Spinal cord (tissue), 10 donors: Measurements from ENCODE around the gene FANCC. TPM values are rescaled to one million over a fixed set of nuclear protein-coding genes. Genes with fewer than 3 reads are reported as not detected.
A peak's percentile ranks its signal among the peaks of the same experiment; 100 is the strongest.

Experiments
- DNase-seq, 6 donors: peaks; one replicate each; pipeline versions ENCODE4 v3.0.0 to v3.0.0-alpha.2; 2013 to 2015; ENCODE audit warnings: low spot score in 6 of 6, low read depth in 4 of 6
- H3K27ac ChIP-seq: one replicate; pipeline ENCODE4 v1.5.1; 2013; ENCODE audit warnings: low read depth, low read length, control low read depth
- H3K27me3 ChIP-seq: one replicate; pipeline ENCODE4 v1.6.1; 2013; ENCODE audit warnings: low read length; ENCODE audit not compliant: control insufficient read depth, insufficient read depth
- H3K36me3 ChIP-seq: one replicate; pipeline ENCODE4 v1.6.1; 2013; ENCODE audit warnings: low read length; ENCODE audit not compliant: control insufficient read depth, insufficient read depth
- H3K4me1 ChIP-seq: one replicate; pipeline ENCODE4 v1.6.1; 2013; ENCODE audit warnings: low read length; ENCODE audit not compliant: control insufficient read depth, insufficient read depth
- H3K4me3 ChIP-seq: one replicate; pipeline ENCODE4 v1.5.1; 2013; ENCODE audit warnings: low read depth, low read length, control low read depth
- H3K9me3 ChIP-seq: one replicate; pipeline ENCODE4 v1.6.1; 2013; ENCODE audit warnings: low read length; ENCODE audit not compliant: control insufficient read depth, insufficient read depth
- WGBS: methylation state at CpG from one replicate; pipeline ENCODE4 v1.1.5; 2013; ENCODE audit warnings: missing lambda C conversion rate; ENCODE audit not compliant: insufficient coverage; 5-methylcytosine and 5-hydroxymethylcytosine counted together
- long read RNA-seq, 4 donors: transcript quantifications; one replicate each; lab custom pipeline, GENCODE V29; 2026
- polyA plus RNA-seq, 2 donors: library from polyadenylated mRNA; unstranded; fragments of 120-200 nt; gene quantifications; one replicate each; pipeline ENCODE4 v1.2.1, GENCODE V29; 2013; ENCODE audit not compliant: insufficient read length in 2 of 2
- total RNA-seq, 2 donors: library from RNA; depleted of rRNA in 1 of 2; stranded (reverse); fragments of 120-200 nt in 1 of 2; fragments of >200 nt in 1 of 2; gene quantifications; one replicate each; pipeline versions ENCODE4 v1.2.3 to v1.2.4, GENCODE V29; 2013 to 2014
- donor health status: healthy.

FANCC gene, protein sequence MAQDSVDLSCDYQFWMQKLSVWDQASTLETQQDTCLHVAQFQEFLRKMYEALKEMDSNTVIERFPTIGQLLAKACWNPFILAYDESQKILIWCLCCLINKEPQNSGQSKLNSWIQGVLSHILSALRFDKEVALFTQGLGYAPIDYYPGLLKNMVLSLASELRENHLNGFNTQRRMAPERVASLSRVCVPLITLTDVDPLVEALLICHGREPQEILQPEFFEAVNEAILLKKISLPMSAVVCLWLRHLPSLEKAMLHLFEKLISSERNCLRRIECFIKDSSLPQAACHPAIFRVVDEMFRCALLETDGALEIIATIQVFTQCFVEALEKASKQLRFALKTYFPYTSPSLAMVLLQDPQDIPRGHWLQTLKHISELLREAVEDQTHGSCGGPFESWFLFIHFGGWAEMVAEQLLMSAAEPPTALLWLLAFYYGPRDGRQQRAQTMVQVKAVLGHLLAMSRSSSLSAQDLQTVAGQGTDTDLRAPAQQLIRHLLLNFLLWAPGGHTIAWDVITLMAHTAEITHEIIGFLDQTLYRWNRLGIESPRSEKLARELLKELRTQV
- 10 to 100 TPM; 14.7 to 16.0 TPM for total RNA-seq
- polyA plus RNA-seq = 10 to 100 TPM; 14.1 to 16.6 TPM
- long read RNA-seq, donor 1, full-length matches to known transcripts = 3 of 27 reads
- long read RNA-seq, donor 1, partial matches to known transcripts = 0 of 27 reads
- long read RNA-seq, donor 1, other reads (novel, unspliced or antisense) = 24 of 27 reads
- long read RNA-seq, donor 2 = 0 reads
- long read RNA-seq, donor 3, full-length matches to known transcripts = 1 of 1 reads
- long read RNA-seq, donor 3, partial matches to known transcripts = 0 of 1 reads
- long read RNA-seq, donor 3, other reads (novel, unspliced or antisense) = 0 of 1 reads
- long read RNA-seq, donor 4, full-length matches to known transcripts = 3 of 3 reads
- long read RNA-seq, donor 4, partial matches to known transcripts = 0 of 3 reads
- long read RNA-seq, donor 4, other reads (novel, unspliced or antisense) = 0 of 3 reads

DNA sequence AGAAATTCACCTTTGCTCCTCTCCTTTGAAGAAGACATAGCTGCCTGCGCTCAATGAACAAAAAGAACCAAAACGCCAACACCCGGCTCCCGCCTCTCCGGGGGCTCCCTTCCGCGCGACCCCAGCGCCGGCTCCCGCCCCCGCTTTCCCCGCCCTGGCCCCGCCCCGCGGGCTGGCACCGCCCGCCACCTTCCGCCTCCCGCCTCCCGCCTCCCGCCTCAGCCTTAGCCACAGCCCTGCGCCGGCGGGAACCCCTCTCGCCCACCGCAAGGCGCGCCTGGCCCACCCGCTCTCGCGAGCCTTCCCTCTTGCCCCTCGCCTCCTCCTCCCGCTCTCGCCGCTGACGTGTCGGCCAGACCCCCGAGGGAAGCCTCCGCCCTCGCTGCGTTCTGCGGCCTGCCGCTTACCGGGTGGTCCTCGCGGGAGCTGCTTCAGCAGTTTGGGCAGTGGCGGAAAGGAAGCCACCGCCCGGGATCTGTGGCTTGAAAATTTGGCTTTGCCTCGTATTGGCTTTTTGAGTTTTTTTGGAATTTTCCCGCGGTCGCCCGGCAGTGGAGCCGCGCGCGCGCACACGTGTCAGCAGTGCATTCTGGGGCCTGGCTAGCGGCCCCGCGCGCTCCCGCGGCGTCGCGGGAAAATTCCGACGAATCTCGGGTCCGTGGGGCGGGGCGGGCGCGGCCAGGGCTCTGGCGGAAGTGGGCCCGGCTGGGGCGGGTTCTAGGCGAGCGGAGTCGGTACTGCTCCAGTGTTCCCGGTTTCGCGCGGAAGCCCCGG, at the start of gene FANCC:
TSS of gene FANCC (minus strand) at position 591 of the 774 bp plus-strand sequence. CDS start 68,418 bp downstream, outside the sequence.
- WGBS = under 1% methylated on average over 75 of the region's 89 CpGs
- peaks cover 3% of the 10 kb centered on the region for H3K36me3 ChIP-seq
- no peaks in the 10 kb centered on the region for H3K4me1 ChIP-seq
- no peaks in the 10 kb centered on the region for H3K27me3 ChIP-seq
- H3K9me3 ChIP-seq = no peaks in the 10 kb centered on the region
- peak within 1 kb of the TSS; percentile 97 for H3K4me3 ChIP-seq
- peak; percentile 86 to 98 (median 92) for DNase-seq
- peak within 1 kb of the TSS; percentile 99 for H3K27ac ChIP-seq

DNA sequence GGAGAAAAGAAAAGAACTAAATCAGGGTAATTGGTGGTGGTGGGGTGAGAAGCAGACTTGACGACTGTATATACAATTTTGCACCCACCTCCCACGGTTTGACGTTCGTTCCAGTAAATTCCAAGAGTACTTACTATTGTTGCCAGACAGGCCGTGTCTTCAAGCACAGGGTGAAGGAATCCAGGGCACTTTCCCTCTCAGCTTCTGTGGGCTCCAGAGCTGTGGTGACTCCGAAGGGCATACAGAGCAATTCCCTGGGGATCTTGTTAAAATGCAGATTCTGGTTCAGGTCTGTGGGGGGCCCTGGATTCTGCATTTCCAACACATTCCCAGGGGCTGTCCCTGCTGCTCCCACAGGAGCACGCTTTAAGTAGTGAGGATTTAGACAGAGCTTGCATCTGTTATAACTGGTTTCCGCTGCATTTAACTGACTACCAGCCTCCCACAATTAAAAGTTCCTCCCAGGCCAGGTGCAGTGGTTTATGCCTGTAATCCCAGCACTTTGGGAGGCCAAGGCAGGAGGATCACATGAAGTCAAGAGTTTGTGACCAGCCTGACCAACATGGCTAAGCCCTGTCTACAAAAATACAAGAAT, 49.3 kb upstream of the FANCC start:
- H3K36me3 ChIP-seq = no peaks in the 10 kb centered on the region
- no peak overlapping the region for H3K27ac ChIP-seq
- H3K27me3 ChIP-seq = no peaks in the 10 kb centered on the region
- DNase-seq = no peak
- no peaks in the 10 kb centered on the region for H3K9me3 ChIP-seq
- no peaks in the 10 kb centered on the region for H3K4me1 ChIP-seq
- WGBS = 62% methylated on average over 5 of the region's 8 CpGs
- H3K4me3 ChIP-seq = no peak overlapping the region

DNA sequence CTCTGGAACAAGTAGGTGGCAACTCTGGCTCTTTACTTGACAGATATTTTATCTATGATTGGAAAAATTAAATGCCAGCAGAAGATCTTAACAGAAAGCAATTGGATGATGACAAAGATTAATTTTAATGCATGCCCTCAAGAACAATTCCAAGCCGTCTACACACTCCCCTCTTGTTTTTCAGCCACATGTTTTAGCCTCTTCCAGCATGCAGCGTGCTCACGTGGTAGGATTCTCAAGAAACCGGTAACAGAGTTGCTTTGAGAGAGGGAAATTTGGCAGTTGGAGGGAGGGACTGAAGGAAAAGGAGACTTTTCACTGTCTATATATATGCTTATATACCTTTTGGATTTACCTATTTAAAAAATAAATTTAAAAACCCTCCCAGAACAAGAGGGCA, 48.3 kb upstream of the FANCC start:
- no peaks in the 10 kb centered on the region for H3K4me1 ChIP-seq
- no CpG with 5 or more reads among the region's 4 CpGs for WGBS
- no peaks in the 10 kb centered on the region for H3K27me3 ChIP-seq
- no peaks in the 10 kb centered on the region for H3K9me3 ChIP-seq
- DNase-seq = no peak
- no peak overlapping the region for H3K4me3 ChIP-seq
- H3K36me3 ChIP-seq = no peaks in the 10 kb centered on the region
- no peak overlapping the region for H3K27ac ChIP-seq

DNA sequence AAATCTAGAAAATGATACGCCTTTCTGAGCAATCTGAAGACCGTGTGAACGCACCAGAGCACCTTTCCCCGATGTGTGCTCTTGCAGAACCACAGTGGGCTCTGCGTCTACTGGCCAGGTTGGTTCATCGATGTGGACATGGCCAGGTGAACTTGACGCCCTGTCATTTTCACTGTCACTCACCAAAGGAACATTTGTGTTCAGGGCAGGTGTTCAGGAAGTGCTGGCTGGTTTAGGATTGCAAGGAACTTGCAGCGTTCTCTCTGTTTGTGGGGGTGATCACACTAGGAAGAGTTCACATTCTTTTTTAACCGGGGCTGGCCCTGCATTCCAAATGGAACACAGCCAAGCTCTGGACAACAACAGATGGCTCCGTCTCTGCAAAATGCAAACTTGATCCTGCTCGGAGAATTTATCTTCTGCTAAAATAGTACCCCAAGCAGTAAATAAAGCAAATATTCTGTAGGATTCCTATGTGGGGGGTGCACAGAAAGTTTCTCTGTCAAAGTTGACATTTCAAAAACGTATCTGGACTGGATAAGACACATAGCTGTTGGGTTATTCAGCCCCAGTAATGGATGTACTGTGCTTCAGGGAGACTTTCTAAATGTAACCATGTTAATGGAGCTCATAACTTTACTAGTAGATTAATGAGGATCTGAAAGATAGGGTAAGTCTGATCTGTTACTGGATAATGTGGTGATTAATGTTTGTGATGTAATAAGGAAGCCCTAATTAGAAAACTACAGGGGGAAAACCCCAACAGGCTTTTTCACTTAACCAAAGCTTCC, 45.7 kb upstream of the FANCC start:
- no peaks in the 10 kb centered on the region for H3K27me3 ChIP-seq
- H3K4me3 ChIP-seq = no peak overlapping the region
- H3K4me1 ChIP-seq = no peaks in the 10 kb centered on the region
- H3K9me3 ChIP-seq = no peaks in the 10 kb centered on the region
- peak in 2 of 6 donors; percentile 24 to 49 for DNase-seq
- 81% methylated on average over 5 of the region's 12 CpGs for WGBS
- H3K36me3 ChIP-seq = no peaks in the 10 kb centered on the region
- H3K27ac ChIP-seq = no peak overlapping the region

DNA sequence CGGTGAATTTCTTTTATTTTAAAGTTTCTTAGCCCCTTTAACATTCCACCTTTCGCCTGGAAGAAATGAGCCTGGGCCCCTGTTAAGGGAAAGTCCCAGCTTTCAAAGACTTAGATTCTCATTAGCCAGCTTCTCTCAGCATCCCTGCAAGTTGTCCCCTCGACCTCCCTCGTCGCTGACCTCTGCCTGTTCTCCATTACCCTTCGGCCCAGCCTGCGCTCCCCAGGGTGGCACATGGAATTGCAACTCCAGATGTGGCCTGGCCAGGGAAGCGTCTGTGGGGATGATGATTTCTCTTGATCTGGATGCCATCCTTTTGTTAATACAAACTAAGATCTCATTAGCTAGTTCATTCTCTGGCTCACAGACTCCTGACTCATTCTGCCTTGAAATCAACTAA, 43.4 kb upstream of the FANCC start:
- WGBS = 47% methylated on average over 6 of the region's 8 CpGs
- no peaks in the 10 kb centered on the region for H3K4me1 ChIP-seq
- no peak overlapping the region for H3K4me3 ChIP-seq
- no peaks in the 10 kb centered on the region for H3K9me3 ChIP-seq
- no peaks in the 10 kb centered on the region for H3K36me3 ChIP-seq
- no peaks in the 10 kb centered on the region for H3K27me3 ChIP-seq
- no peak overlapping the region for H3K27ac ChIP-seq
- DNase-seq = no peak

DNA sequence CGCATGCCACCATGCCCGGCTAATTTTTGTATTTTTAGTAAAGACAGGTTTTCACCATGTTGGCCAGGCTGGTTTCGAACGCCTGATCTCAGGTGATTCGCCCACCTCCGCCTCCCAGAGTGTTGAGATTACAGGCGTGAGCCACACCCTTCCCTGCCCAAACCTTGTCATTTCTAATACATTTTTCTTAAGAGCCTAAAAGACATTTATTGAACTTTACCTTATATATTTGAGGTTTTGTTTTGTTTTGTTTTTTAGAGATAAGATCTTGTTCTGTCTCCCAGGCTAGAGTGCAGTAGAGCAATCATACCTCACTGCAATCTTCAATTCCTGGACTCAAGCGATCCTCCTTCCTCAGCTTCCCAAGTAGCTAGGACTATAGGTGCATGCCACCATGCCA, 39.8 kb upstream of the FANCC start:
- Histone ChIP-seq H3K4me3 (no peak overlapping the region), H3K4me1 (no peaks in the 10 kb centered on the region), H3K36me3 (no peaks in the 10 kb centered on the region), H3K9me3 (no peaks in the 10 kb centered on the region), H3K27ac (no peak overlapping the region), H3K27me3 (no peaks in the 10 kb centered on the region)
- no peak for DNase-seq
- 97% methylated on average over 6 of the region's 8 CpGs for WGBS

DNA sequence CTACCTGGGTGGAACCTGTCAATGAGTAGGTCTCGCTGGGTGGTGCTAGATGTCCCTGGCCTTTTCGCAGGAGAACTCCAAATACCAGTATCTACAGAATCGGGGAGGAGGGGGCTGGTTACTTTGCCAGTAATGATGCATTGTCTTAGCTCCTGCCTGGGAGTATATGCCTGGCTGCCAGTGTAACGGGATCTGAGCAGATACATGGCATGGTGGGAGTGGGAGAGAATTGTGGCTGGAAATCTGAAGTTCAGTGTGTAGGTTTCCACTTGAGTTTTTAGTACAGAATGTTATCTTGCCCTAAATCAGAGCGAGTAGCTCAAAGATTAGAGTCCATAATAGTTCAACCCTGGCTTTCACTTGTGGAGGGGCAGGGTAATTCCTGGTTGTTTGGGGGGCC, 38.0 kb upstream of the FANCC start:
- DNase-seq = no peak
- Histone ChIP-seq H3K9me3 (no peaks in the 10 kb centered on the region), H3K36me3 (no peaks in the 10 kb centered on the region), H3K4me3 (no peak overlapping the region), H3K27me3 (no peaks in the 10 kb centered on the region), H3K27ac (no peak overlapping the region), H3K4me1 (no peaks in the 10 kb centered on the region)
- WGBS = 72% methylated on average over 3 of the region's 5 CpGs

DNA sequence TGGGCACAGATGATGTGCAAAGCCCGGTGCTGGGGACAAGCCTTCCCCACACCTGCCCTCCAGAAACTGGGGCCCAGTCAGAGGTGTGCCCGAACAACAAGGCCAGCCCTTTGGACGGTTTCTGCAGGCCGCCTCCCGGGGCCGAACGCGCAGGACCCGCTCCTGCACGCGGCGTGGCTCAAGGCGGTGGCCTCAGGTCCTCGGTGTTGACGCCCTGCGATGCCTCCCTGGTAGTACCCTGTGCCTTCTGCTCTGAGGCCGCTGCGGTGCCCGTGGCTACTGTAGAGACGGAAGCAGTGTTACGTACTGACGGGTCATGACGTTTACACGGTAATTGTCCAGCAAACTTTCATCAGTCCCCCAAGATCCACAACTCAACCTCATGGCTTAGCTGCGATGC, 33.5 kb upstream of the FANCC start:
- Histone ChIP-seq H3K27me3 (peaks cover 18% of the 10 kb centered on the region), H3K4me1 (peaks cover 13% of the 10 kb centered on the region), H3K4me3 (no peak overlapping the region), H3K27ac (no peak overlapping the region), H3K36me3 (no peaks in the 10 kb centered on the region), H3K9me3 (no peaks in the 10 kb centered on the region)
- 94% methylated on average over 22 of the region's 25 CpGs for WGBS
- DNase-seq = no peak
